ENCODE measurements around the gene GUCY2C.

- TF ChIP-seq POLR2A (IDR thresholded peaks at IDR 0.05; ENCODE audit: low read depth, low read length), result no peak
- no peak for TF ChIP-seq CTCF (IDR thresholded peaks at IDR 0.05; ENCODE audit: extremely low read depth in 1 of 2, insufficient read depth in 1 of 2, low read depth in 1 of 2, low read length in 2 of 2)
- TF ChIP-seq EZH2 (IDR thresholded peaks at IDR 0.05; ENCODE audit: borderline replicate concordance, low read depth, low read length, severe bottlenecking), result no peak
- TF ChIP-seq MAX (IDR thresholded peaks at IDR 0.05; ENCODE audit: insufficient read depth, insufficient read length), result no peak
- no peak for TF ChIP-seq POLR2AphosphoS5 (IDR thresholded peaks at IDR 0.05; ENCODE audit: insufficient read depth, low read depth, low read length)
- no peak for TF ChIP-seq GATA2 (IDR thresholded peaks at IDR 0.05; ENCODE audit: insufficient read depth, insufficient read length, low read depth, low read length)
- no peak for TF ChIP-seq FOS (IDR thresholded peaks at IDR 0.05; ENCODE audit: borderline replicate concordance, insufficient read depth, low read length)
- TF ChIP-seq JUN (IDR thresholded peaks at IDR 0.05; ENCODE audit: borderline replicate concordance, insufficient read depth, insufficient read length, low read depth), result no peak
Observed at GRCh38 chr12:14678547-14679150, 17.8 kb downstream of the GUCY2C start.

Measured in endothelial cell of umbilical vein (primary cell).